GM23338 (cell line): ENCODE measurements around the gene RAB11B. TPM values are rescaled to one million over a fixed set of nuclear protein-coding genes. Genes with fewer than 3 reads are reported as not detected.
"Not testable (repeated sequence)": the region's sequence is repeated elsewhere in the genome, so short reads cannot be mapped to it uniquely, and the experiment has no call there.

Experiments
- ATAC-seq: fragments of 200-7000 bp; cut with Tn5 transposase; 3 replicates; pipeline ENCODE4 v1.9.1; 2020
- DNase-seq: peaks from one replicate; pipeline ENCODE4 v3.0.0-alpha.2; 2015; ENCODE audit warnings: low spot score
- H2AFZ ChIP-seq: fragments of 200-600 bp; sonication (generic); 2 replicates; pipeline ENCODE4 v1.8.0; 2016; ENCODE audit warnings: antibody characterized with exemption, mild to moderate bottlenecking, moderate library complexity
- H3F3A ChIP-seq: fragments of 200-600 bp; sonication (generic); replicated peaks from 2 replicates; pipeline ENCODE4 v1.8.0; 2017; ENCODE audit warnings: antibody characterized with exemption, mixed run types, low read depth
- H3K27ac ChIP-seq: fragments of 200-600 bp; sonication (generic); 2 replicates; pipeline ENCODE4 v1.6.1; 2016; ENCODE audit warnings: low read depth
- H3K27me3 ChIP-seq: fragments of 200-600 bp; sonication (generic); 2 replicates; pipeline ENCODE4 v1.8.0; 2016; ENCODE audit warnings: mild to moderate bottlenecking, mixed run types, moderate library complexity; ENCODE audit not compliant: insufficient read depth
- H3K36me3 ChIP-seq: fragments of 200-600 bp; sonication (generic); 2 replicates; pipeline ENCODE4 v1.8.0; 2016; ENCODE audit warnings: mild to moderate bottlenecking; ENCODE audit not compliant: insufficient read depth
- H3K4me1 ChIP-seq: fragments of 200-600 bp; sonication (generic); 2 replicates; pipeline ENCODE4 v1.8.0; 2016; ENCODE audit warnings: mild to moderate bottlenecking, moderate library complexity; ENCODE audit not compliant: insufficient read depth
- H3K4me2 ChIP-seq: fragments of 200-600 bp; sonication (generic); 2 replicates; pipeline ENCODE4 v1.7.1; 2017; ENCODE audit warnings: mixed run types
- H3K4me3 ChIP-seq: fragments of 200-600 bp; sonication (generic); 2 replicates; pipeline ENCODE4 v1.6.1; 2016; ENCODE audit warnings: mixed run types
- H3K79me2 ChIP-seq: fragments of 200-600 bp; sonication (generic); replicated peaks from 2 replicates; pipeline ENCODE4 v1.8.0; 2017; ENCODE audit warnings: mild to moderate bottlenecking; ENCODE audit not compliant: insufficient read depth
- H3K9me2 ChIP-seq: fragments of 200-600 bp; sonication (generic); 2 replicates; pipeline ENCODE4 v1.8.0; 2017; ENCODE audit not compliant: insufficient read depth
- H4K20me1 ChIP-seq: fragments of 200-600 bp; sonication (generic); replicated peaks from 2 replicates; pipeline ENCODE4 v1.8.0; 2017; ENCODE audit warnings: mild to moderate bottlenecking; ENCODE audit not compliant: insufficient read depth
- H3K27ac Mint-ChIP-seq: 2 replicates; pipeline ENCODE4 v1.8.0; 2020; ENCODE audit warnings: inconsistent platforms, mild to moderate bottlenecking, moderate library complexity, mixed read lengths
- H3K27me3 Mint-ChIP-seq: 3 replicates; pipeline ENCODE4 v1.8.0; 2022; ENCODE audit warnings: low read depth, mild to moderate bottlenecking, moderate library complexity, mixed read lengths, inconsistent platforms; ENCODE audit not compliant: insufficient read depth, poor library complexity
- H3K36me3 Mint-ChIP-seq: 3 replicates; pipeline ENCODE4 v1.8.0; 2021; ENCODE audit warnings: low read depth, mild to moderate bottlenecking, inconsistent platforms, moderate library complexity, mixed read lengths
- H3K4me1 Mint-ChIP-seq: 3 replicates; pipeline ENCODE4 v1.8.0; 2020; ENCODE audit warnings: mild to moderate bottlenecking, inconsistent platforms, mixed read lengths
- H3K4me3 Mint-ChIP-seq: 3 replicates; pipeline ENCODE4 v1.8.0; 2021; ENCODE audit warnings: moderate library complexity, mild to moderate bottlenecking, inconsistent platforms, mixed read lengths
- H3K9me3 Mint-ChIP-seq: 3 replicates; pipeline ENCODE4 v1.8.0; 2020; ENCODE audit warnings: moderate library complexity, mild to moderate bottlenecking, inconsistent platforms, mixed read lengths
- CREB1 ChIP-seq: fragments of 250-450 bp; sonication (Bioruptor Pico); IDR thresholded peaks from 2 replicates; pipeline ENCODE4 v1.5.0; 2020; ENCODE audit warnings: low read depth, mild to moderate bottlenecking, moderate library complexity
- ETS1 ChIP-seq: IDR thresholded peaks from 2 replicates; pipeline ENCODE4 v1.6.1; 2016; ENCODE audit warnings: antibody characterized with exemption
- EZH2 ChIP-seq: fragments of 200-600 bp; sonication (generic); IDR thresholded peaks from one replicate; pipeline ENCODE4 v1.8.0; 2017; ENCODE audit warnings: antibody characterized with exemption, mild to moderate bottlenecking, low read depth; ENCODE audit not compliant: unreplicated experiment
- EZH2phosphoT487 ChIP-seq: fragments of 200-600 bp; sonication (generic); IDR thresholded peaks from one replicate; pipeline ENCODE4 v1.8.1; 2018; ENCODE audit warnings: antibody characterized with exemption; ENCODE audit not compliant: unreplicated experiment
- JUNB ChIP-seq: IDR thresholded peaks from one replicate; pipeline ENCODE4 v1.6.1; 2016; ENCODE audit warnings: antibody characterized with exemption; ENCODE audit not compliant: unreplicated experiment
- NANOG ChIP-seq: IDR thresholded peaks from 2 replicates; pipeline ENCODE4 v1.6.1; 2016; ENCODE audit warnings: antibody characterized with exemption, borderline replicate concordance
- POLR2AphosphoS5 ChIP-seq: IDR thresholded peaks from 2 replicates; pipeline ENCODE4 v1.6.1; 2016; ENCODE audit warnings: antibody characterized with exemption, low read depth
- STAT1 ChIP-seq: IDR thresholded peaks from one replicate; pipeline ENCODE4 v1.6.1; 2016; ENCODE audit warnings: antibody characterized with exemption; ENCODE audit not compliant: unreplicated experiment
- ZNF114 ChIP-seq: fragments of 250-450 bp; sonication (Bioruptor Pico); IDR thresholded peaks from 2 replicates; pipeline ENCODE4 v1.5.0; 2020; ENCODE audit warnings: mild to moderate bottlenecking, moderate library complexity
- ZNF331 ChIP-seq: fragments of 250-450 bp; sonication (Bioruptor Pico); IDR thresholded peaks from 2 replicates; pipeline ENCODE4 v1.5.0; 2020; ENCODE audit warnings: low read depth, mild to moderate bottlenecking, moderate library complexity
- polyA plus RNA-seq: library from polyadenylated mRNA; unstranded; fragments of >200 nt; fragmentation: Nextera tagmentation; extraction: Ambion mirVana; gene quantifications from 2 replicates; pipeline ENCODE4 v1.2.1, GENCODE V29; 2016
- total RNA-seq: library from RNA; depleted of rRNA; stranded (reverse); fragments of >200 nt; shearing (Covaris generic); gene quantifications from 2 replicates; pipeline ENCODE4 v1.2.3, GENCODE V29; 2014
- TF ChIP-seq, protein P1 (sequence below): fragments of 250-450 bp; sonication (Bioruptor Pico); IDR thresholded peaks from 2 replicates; pipeline ENCODE4 v1.5.0; 2020; ENCODE audit warnings: mild to moderate bottlenecking, moderate library complexity

RAB11B gene
- total and polyA plus RNA-seq, 2 experiments from 2014 or later = 66.0 to 79.6 TPM

DNA sequence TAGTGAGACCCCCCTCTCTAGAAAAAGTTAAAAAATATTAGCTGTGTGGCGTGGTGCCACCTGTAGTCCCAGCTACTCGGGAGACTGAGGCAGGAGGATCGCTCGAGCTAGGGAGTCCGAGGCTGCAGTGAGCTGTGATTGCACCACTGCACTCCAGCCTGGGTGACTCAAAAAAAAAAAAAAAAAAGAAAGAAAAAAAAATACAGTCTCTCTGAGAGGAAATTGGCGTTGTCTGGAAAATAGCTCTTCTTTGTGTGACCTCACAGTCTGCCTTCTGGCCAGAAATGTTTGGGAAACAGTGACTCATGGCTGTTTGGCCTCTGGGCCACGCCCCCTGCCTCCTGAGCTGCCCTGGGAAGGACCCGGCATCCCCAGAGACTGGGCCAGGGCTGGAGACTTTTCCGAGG is 33.7 kb downstream of the RAB11B start:
- no peak overlapping the region for H3K27ac ChIP-seq
- no peak overlapping the region for H2AFZ ChIP-seq
- H3K4me3 ChIP-seq = no peak overlapping the region
- H3K4me3 Mint-ChIP-seq = no peak overlapping the region
- H3K79me2 ChIP-seq = no peaks in the 10 kb centered on the region
- no peaks in the 10 kb centered on the region for H3K4me1 ChIP-seq
- no peaks in the 10 kb centered on the region for H3K36me3 ChIP-seq
- no peaks in the 10 kb centered on the region for H3K9me2 ChIP-seq
- H3K9me3 Mint-ChIP-seq = no peaks in the 10 kb centered on the region
- peaks cover 3% of the 10 kb centered on the region for H3K36me3 Mint-ChIP-seq
- no peak overlapping the region for H3K4me2 ChIP-seq
- no peaks in the 10 kb centered on the region for H3F3A ChIP-seq
- no peaks in the 10 kb centered on the region for H3K4me1 Mint-ChIP-seq
- H3K27me3 ChIP-seq = no peaks in the 10 kb centered on the region
- peak; percentile 77 for ATAC-seq
- H3K27ac Mint-ChIP-seq = no peak overlapping the region
- no peaks in the 10 kb centered on the region for H4K20me1 ChIP-seq
- no peak for TF ChIP-seq ZNF114 (CRISPR knock-in tag)
- no peak for TF ChIP-seq CREB1 (CRISPR knock-in tag)
- no peak for TF ChIP-seq POLR2AphosphoS5
- TF ChIP-seq JUNB = no peak
- TF ChIP-seq STAT1 = no peak
- peaks cover 11% of the 10 kb centered on the region for H3K27me3 Mint-ChIP-seq
- DNase-seq = peak; percentile 48

GRCh38 chr19:8425331-8425730 is 35.2 kb downstream of the RAB11B start:
- not testable (repeated sequence) for H3K4me1 Mint-ChIP-seq, H3K4me3 Mint-ChIP-seq, H3K4me1 ChIP-seq, H3K9me3 Mint-ChIP-seq, H2AFZ ChIP-seq, H3K79me2 ChIP-seq, H3K9me2 ChIP-seq, DNase-seq, H3F3A ChIP-seq, H4K20me1 ChIP-seq, H3K36me3 ChIP-seq, H3K4me3 ChIP-seq, H3K4me2 ChIP-seq, H3K27ac Mint-ChIP-seq, H3K27me3 ChIP-seq, H3K27ac ChIP-seq, ATAC-seq, H3K36me3 Mint-ChIP-seq
- H3K27me3 Mint-ChIP-seq = peaks cover 11% of the 10 kb centered on the region

DNA sequence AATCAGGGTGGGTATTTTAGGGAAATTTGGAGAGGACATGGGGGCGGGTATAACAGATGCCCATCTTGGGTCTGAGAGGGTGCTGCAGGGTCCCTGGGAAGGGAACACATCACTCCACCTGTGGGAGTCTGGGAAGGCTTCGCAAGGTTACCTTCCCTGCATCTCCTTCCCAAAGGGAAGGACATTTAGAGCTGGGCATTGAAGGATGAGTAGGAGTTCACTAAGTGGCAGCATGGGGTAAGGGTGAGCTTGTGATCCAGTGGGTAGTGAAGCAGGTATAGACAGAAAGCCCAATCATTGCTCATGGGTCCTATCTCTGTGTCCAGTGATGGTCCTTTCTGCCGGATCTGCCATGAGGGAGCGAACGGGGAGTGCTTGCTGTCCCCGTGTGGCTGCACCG is 36.1 kb downstream of the RAB11B start:
- ATAC-seq = no peak
- no peaks in the 10 kb centered on the region for H4K20me1 ChIP-seq
- Mint-ChIP-seq H3K4me1 (no peaks in the 10 kb centered on the region), H3K36me3 (peaks cover 3% of the 10 kb centered on the region), H3K27ac (no peak overlapping the region), H3K4me3 (no peak overlapping the region), H3K9me3 (no peaks in the 10 kb centered on the region), H3K27me3 (peaks cover 11% of the 10 kb centered on the region)
- no peaks in the 10 kb centered on the region for H3K27me3 ChIP-seq
- H2AFZ ChIP-seq = no peak overlapping the region
- no peak overlapping the region for H3K4me3 ChIP-seq
- H3K36me3 ChIP-seq = no peaks in the 10 kb centered on the region
- no peak for DNase-seq
- no peaks in the 10 kb centered on the region for H3K4me1 ChIP-seq
- no peaks in the 10 kb centered on the region for H3F3A ChIP-seq
- TF ChIP-seq CREB1 (CRISPR knock-in tag) (no peak), ETS1 (no peak), EZH2 (no peak), NANOG (no peak), ZNF114 (CRISPR knock-in tag) (no peak), POLR2AphosphoS5 (no peak), EZH2phosphoT487 (no peak), STAT1 (no peak), ZNF331 (CRISPR knock-in tag) (no peak)
- TF ChIP-seq, protein P1, sequence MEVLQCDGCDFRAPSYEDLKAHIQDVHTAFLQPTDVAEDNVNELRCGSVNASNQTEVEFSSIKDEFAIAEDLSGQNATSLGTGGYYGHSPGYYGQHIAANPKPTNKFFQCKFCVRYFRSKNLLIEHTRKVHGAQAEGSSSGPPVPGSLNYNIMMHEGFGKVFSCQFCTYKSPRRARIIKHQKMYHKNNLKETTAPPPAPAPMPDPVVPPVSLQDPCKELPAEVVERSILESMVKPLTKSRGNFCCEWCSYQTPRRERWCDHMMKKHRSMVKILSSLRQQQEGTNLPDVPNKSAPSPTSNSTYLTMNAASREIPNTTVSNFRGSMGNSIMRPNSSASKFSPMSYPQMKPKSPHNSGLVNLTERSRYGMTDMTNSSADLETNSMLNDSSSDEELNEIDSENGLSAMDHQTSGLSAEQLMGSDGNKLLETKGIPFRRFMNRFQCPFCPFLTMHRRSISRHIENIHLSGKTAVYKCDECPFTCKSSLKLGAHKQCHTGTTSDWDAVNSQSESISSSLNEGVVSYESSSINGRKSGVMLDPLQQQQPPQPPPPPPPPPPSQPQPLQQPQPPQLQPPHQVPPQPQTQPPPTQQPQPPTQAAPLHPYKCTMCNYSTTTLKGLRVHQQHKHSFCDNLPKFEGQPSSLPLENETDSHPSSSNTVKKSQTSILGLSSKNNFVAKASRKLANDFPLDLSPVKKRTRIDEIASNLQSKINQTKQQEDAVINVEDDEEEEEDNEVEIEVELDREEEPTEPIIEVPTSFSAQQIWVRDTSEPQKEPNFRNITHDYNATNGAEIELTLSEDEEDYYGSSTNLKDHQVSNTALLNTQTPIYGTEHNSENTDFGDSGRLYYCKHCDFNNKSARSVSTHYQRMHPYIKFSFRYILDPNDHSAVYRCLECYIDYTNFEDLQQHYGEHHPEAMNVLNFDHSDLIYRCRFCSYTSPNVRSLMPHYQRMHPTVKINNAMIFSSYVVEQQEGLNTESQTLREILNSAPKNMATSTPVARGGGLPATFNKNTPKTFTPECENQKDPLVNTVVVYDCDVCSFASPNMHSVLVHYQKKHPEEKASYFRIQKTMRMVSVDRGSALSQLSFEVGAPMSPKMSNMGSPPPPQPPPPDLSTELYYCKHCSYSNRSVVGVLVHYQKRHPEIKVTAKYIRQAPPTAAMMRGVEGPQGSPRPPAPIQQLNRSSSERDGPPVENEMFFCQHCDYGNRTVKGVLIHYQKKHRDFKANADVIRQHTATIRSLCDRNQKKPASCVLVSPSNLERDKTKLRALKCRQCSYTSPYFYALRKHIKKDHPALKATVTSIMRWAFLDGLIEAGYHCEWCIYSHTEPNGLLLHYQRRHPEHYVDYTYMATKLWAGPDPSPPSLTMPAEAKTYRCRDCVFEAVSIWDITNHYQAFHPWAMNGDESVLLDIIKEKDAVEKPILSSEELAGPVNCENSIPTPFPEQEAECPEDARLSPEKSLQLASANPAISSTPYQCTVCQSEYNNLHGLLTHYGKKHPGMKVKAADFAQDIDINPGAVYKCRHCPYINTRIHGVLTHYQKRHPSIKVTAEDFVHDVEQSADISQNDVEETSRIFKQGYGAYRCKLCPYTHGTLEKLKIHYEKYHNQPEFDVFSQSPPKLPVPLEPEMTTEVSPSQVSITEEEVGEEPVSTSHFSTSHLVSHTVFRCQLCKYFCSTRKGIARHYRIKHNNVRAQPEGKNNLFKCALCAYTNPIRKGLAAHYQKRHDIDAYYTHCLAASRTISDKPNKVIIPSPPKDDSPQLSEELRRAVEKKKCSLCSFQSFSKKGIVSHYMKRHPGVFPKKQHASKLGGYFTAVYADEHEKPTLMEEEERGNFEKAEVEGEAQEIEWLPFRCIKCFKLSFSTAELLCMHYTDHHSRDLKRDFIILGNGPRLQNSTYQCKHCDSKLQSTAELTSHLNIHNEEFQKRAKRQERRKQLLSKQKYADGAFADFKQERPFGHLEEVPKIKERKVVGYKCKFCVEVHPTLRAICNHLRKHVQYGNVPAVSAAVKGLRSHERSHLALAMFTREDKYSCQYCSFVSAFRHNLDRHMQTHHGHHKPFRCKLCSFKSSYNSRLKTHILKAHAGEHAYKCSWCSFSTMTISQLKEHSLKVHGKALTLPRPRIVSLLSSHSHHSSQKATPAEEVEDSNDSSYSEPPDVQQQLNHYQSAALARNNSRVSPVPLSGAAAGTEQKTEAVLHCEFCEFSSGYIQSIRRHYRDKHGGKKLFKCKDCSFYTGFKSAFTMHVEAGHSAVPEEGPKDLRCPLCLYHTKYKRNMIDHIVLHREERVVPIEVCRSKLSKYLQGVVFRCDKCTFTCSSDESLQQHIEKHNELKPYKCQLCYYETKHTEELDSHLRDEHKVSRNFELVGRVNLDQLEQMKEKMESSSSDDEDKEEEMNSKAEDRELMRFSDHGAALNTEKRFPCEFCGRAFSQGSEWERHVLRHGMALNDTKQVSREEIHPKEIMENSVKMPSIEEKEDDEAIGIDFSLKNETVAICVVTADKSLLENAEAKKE = no peak
- no peaks in the 10 kb centered on the region for H3K79me2 ChIP-seq
- H3K9me2 ChIP-seq = no peaks in the 10 kb centered on the region
- no peak overlapping the region for H3K27ac ChIP-seq
- H3K4me2 ChIP-seq = no peak overlapping the region
